Neutrophil (primary cell): ENCODE measurements around the gene S1PR1.
"Not testable (repeated sequence)": the region's sequence is repeated elsewhere in the genome, so short reads cannot be mapped to it uniquely, and the experiment has no call there.

ENCODE experiments used
- H3K27ac ChIP-seq: fragments of 200-600 bp; sonication (generic); 2 replicates; pipeline ENCODE4 v1.5.1; 2016; ENCODE audit warnings: mild to moderate bottlenecking, moderate library complexity
- H3K27me3 ChIP-seq: fragments of 200-600 bp; sonication (generic); 2 replicates; pipeline ENCODE4 v1.6.0; 2016; ENCODE audit warnings: mild to moderate bottlenecking
- H3K36me3 ChIP-seq: fragments of 200-600 bp; sonication (generic); 2 replicates; pipeline ENCODE4 v1.5.1; 2017
- H3K4me1 ChIP-seq, 2 experiments: fragments of 200-600 bp in 1 of 2; sonication (generic) in 1 of 2; 1 replicate in 1 of 2; 2 replicates in 1 of 2; pipeline versions ENCODE4 v1.5.1 to v1.6.1; 2013 to 2016; ENCODE audit warnings: low read depth in 1 of 2, low read length in 1 of 2, mild to moderate bottlenecking in 1 of 2, moderate library complexity in 1 of 2; ENCODE audit not compliant: control insufficient read depth in 1 of 2, insufficient read depth in 1 of 2
- H3K4me3 ChIP-seq, 2 experiments: fragments of 200-600 bp in 1 of 2; sonication (generic) in 1 of 2; 1 replicate in 1 of 2; 2 replicates in 1 of 2; pipeline ENCODE4 v1.5.1; 2013 to 2016; ENCODE audit warnings: low read depth in 1 of 2, low read length in 1 of 2, mild to moderate bottlenecking in 1 of 2, moderate library complexity in 1 of 2
- H3K9me3 ChIP-seq: fragments of 200-600 bp; sonication (generic); 2 replicates; pipeline ENCODE4 v1.5.1; 2016
- CTCF ChIP-seq: fragments of 200-600 bp; sonication (generic); IDR thresholded peaks from 2 replicates; pipeline ENCODE4 v1.5.1; 2016; ENCODE audit warnings: antibody characterized with exemption

S1PR1 gene

GRCh38 chr1:101236516-101237228 is at the start of gene S1PR1:
Gene S1PR1, plus strand, starts transcription at chr1:101237019. Its CDS starts 1,966 bp downstream, at chr1:101238985.
- Histone ChIP-seq H3K4me1 (peaks cover 22 to 32% of the 10 kb centered on the region in 2 experiments), H3K27ac (no peak within 1 kb of the TSS), H3K4me3 (peak within 1 kb of the TSS; percentile 43 to 49), H3K36me3 (no peaks in the 10 kb centered on the region), H3K9me3 (no peaks in the 10 kb centered on the region), H3K27me3 (peaks cover 83% of the 10 kb centered on the region)
- no peak for TF ChIP-seq CTCF

GRCh38 chr1:101187297-101187696 is 49.5 kb upstream of the S1PR1 start:
- no peaks in the 10 kb centered on the region for H3K9me3 ChIP-seq
- TF ChIP-seq CTCF: no peak
- no peaks in the 10 kb centered on the region for H3K27me3 ChIP-seq
- no peaks in the 10 kb centered on the region for H3K4me1 ChIP-seq
- no peak overlapping the region for H3K27ac ChIP-seq
- no peaks in the 10 kb centered on the region for H3K36me3 ChIP-seq
- H3K4me3 ChIP-seq: no peak overlapping the region

- Histone ChIP-seq H3K27ac (no peak overlapping the region), H3K36me3 (no peaks in the 10 kb centered on the region), H3K4me3 (no peak overlapping the region), H3K9me3 (no peaks in the 10 kb centered on the region), H3K4me1 (no peaks in the 10 kb centered on the region), H3K27me3 (no peaks in the 10 kb centered on the region)
- no peak for TF ChIP-seq CTCF
Measured at GRCh38 chr1:101188331-101188730, 48.5 kb upstream of the S1PR1 start.

- H3K4me1 ChIP-seq, H3K27me3 ChIP-seq, H3K9me3 ChIP-seq: not testable (repeated sequence)
Measured at GRCh38 chr1:101188968-101189367, 47.9 kb upstream of the S1PR1 start.

GRCh38 chr1:101190441-101190840 is 46.4 kb upstream of the S1PR1 start:
- Histone ChIP-seq H3K27ac (no peak overlapping the region), H3K9me3 (no peaks in the 10 kb centered on the region), H3K27me3 (no peaks in the 10 kb centered on the region), H3K36me3 (no peaks in the 10 kb centered on the region), H3K4me3 (no peak overlapping the region), H3K4me1 (no peaks in the 10 kb centered on the region)
- no peak for TF ChIP-seq CTCF

More at GRCh38 chr1:101188968-101189367, 47.9 kb upstream of the S1PR1 start:
- H3K36me3 ChIP-seq, H3K4me3 ChIP-seq, H3K27ac ChIP-seq: not testable (repeated sequence)

GRCh38 chr1:101191049-101191448 is 45.8 kb upstream of the S1PR1 start:
- Histone ChIP-seq H3K9me3 (no peaks in the 10 kb centered on the region), H3K27me3 (no peaks in the 10 kb centered on the region), H3K27ac (no peak overlapping the region), H3K4me1 (no peaks in the 10 kb centered on the region), H3K4me3 (no peak overlapping the region), H3K36me3 (no peaks in the 10 kb centered on the region)
- TF ChIP-seq CTCF: no peak
